Measurements from ENCODE around the gene ZC3H18.

Gene ZC3H18

GRCh38 chr16:88593910-88594309, 23.7 kb downstream of the ZC3H18 start:
- Mint-ChIP-seq H3K36me3 (ENCODE audit: low read depth) (peaks cover 78% of the 10 kb centered on the region), H3K4me1 (ENCODE audit: low read depth) (peaks cover 45% of the 10 kb centered on the region), H3K27me3 (no peaks in the 10 kb centered on the region), H3K9me3 (no peaks in the 10 kb centered on the region), H3K4me3 (no peak overlapping the region), H3K27ac (no peak overlapping the region)
- DNase-seq = no peak

- Mint-ChIP-seq H3K4me1 (ENCODE audit: low read depth) (peaks cover 35% of the 10 kb centered on the region), H3K27me3 (no peaks in the 10 kb centered on the region), H3K36me3 (ENCODE audit: low read depth) (peaks cover 78% of the 10 kb centered on the region), H3K4me3 (no peak overlapping the region), H3K9me3 (no peaks in the 10 kb centered on the region), H3K27ac (no peak overlapping the region)
- DNase-seq = no peak
These were observed 24.9 kb downstream of the ZC3H18 start for GRCh38 chr16:88595101-88595500.

- Mint-ChIP-seq H3K36me3 (ENCODE audit: low read depth) (peaks cover 79% of the 10 kb centered on the region), H3K27me3 (no peaks in the 10 kb centered on the region), H3K27ac (peak overlapping the region; percentile 40), H3K4me3 (no peak overlapping the region), H3K9me3 (no peaks in the 10 kb centered on the region), H3K4me1 (ENCODE audit: low read depth) (peaks cover 33% of the 10 kb centered on the region)
- DNase-seq = no peak
These were observed 25.7 kb downstream of the ZC3H18 start for GRCh38 chr16:88595921-88596320.

DNA sequence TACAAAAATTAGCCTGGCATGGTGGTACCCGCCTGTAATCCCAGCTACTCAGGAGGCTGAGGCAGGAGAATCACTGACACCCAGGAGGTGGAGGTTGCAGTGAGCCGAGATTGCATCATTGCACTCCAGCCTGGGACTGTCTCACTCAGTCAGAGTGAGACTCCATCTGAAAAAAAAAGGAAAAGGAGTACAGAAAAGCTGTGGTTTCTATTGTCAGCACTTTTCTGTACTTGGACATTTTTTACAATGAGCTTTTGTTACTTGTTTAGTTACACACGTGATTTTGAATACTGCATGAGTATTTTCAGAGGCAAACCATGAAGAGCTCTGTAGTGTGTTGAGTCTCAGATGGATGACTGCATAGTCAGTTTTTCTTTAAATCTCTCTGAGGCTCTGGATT, 26.3 kb downstream of the ZC3H18 start:
- Mint-ChIP-seq H3K4me3 (no peak overlapping the region), H3K27ac (peak overlapping the region; percentile 40), H3K27me3 (no peaks in the 10 kb centered on the region), H3K36me3 (ENCODE audit: low read depth) (peaks cover 81% of the 10 kb centered on the region), H3K9me3 (no peaks in the 10 kb centered on the region), H3K4me1 (ENCODE audit: low read depth) (peaks cover 30% of the 10 kb centered on the region)
- DNase-seq = no peak

DNA sequence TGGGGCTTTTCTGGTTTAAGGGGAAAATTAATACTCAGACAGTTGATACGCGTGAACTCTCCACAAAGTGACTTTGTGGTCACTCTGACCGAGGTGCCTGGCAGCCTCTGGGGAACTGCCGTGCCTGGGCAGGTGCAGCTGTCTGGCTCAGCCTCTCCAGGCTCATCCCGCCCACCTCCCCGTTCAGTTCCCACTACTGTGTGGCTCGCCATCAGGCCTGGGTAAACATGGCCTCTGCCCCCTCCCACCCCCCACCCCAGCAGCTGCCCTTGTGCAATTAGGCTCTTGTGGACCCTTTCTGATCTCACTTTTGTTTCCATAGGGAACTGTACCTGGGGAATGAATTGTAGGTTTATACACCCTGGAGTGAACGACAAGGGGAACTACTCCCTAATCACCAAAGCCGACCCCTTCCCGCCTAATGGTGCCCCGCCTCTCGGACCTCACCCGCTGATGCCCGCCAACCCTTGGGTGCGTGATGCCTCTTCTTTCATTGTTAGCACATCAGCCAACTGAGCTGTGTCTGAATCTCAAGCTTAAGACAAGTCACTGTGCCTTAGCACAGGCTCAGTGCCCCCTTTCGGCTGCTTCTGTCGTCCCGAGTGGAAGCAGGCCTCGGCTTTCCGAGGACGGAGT, 27.8 kb downstream of the ZC3H18 start:
- no peaks in the 10 kb centered on the region for H3K9me3 Mint-ChIP-seq
- no peak overlapping the region for H3K4me3 Mint-ChIP-seq
- peaks cover 86% of the 10 kb centered on the region for H3K36me3 Mint-ChIP-seq (ENCODE audit: low read depth)
- H3K4me1 Mint-ChIP-seq (ENCODE audit: low read depth) = peaks cover 21% of the 10 kb centered on the region
- no peak overlapping the region for H3K27ac Mint-ChIP-seq
- no peaks in the 10 kb centered on the region for H3K27me3 Mint-ChIP-seq
- no peak for DNase-seq

DNA sequence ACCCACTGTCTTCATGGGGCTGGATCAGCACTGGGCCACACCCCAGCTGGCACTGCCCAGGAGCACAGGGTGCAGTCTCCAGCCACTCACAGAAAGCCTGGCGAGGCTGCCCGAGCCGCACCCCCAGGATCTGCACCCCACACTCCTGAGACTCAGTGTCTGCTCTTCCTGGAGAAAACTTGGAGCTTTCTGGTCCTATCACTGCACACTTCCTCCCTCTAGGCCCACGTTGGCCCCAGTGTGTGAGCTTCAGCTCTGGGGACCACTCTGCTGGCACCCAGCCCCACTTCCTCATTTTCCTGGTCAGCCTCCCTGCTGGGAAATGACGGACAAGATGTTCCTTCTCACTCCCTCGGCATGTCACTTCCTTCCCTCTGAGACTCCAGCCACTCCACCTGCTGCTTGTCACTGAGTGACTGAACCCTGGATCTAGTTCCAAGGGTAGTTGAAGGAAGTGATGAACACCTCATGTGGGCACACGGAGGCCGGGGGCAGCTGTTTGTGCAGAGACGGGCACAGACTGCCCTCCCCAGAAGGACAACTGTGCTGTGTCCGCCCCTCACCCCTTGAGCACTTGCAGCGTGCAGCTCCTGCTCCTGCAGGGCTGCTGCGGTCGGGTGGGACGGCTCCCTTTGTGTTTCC, 29.0 kb downstream of the ZC3H18 start:
- DNase-seq = no peak
- Mint-ChIP-seq H3K9me3 (no peaks in the 10 kb centered on the region), H3K4me3 (no peak overlapping the region), H3K27me3 (no peaks in the 10 kb centered on the region), H3K27ac (no peak overlapping the region), H3K36me3 (ENCODE audit: low read depth) (peaks cover 80% of the 10 kb centered on the region), H3K4me1 (ENCODE audit: low read depth) (peaks cover 13% of the 10 kb centered on the region)

- Mint-ChIP-seq H3K27ac (no peak overlapping the region), H3K4me1 (ENCODE audit: low read depth) (peaks cover 13% of the 10 kb centered on the region), H3K36me3 (ENCODE audit: low read depth) (peaks cover 83% of the 10 kb centered on the region), H3K9me3 (no peaks in the 10 kb centered on the region), H3K27me3 (no peaks in the 10 kb centered on the region), H3K4me3 (no peak overlapping the region)
- no peak for DNase-seq
These were observed 29.8 kb downstream of the ZC3H18 start for GRCh38 chr16:88599825-88600538.

DNA sequence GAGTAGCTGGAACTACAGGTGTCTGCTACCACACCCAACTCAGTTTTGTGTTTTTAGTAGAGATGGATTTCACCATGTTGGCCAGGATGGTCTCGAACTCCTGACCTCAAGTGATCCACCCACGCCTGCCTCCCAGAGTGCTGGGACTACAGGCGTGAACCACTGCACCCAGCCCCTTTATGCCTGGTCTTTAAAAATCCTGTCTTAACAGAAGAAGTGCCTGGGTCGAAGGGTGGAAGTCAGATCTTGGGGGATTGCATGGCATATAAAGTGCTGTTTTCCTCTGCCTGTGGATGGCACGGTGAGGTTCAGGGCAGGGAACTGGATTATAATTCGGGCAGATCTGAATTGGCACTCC, 30.3 kb downstream of the ZC3H18 start:
- Mint-ChIP-seq H3K27me3 (no peaks in the 10 kb centered on the region), H3K36me3 (ENCODE audit: low read depth) (peaks cover 83% of the 10 kb centered on the region), H3K27ac (no peak overlapping the region), H3K9me3 (no peaks in the 10 kb centered on the region), H3K4me3 (no peak overlapping the region), H3K4me1 (ENCODE audit: low read depth) (peaks cover 11% of the 10 kb centered on the region)
- DNase-seq = no peak

GRCh38 chr16:88601313-88602036, 31.3 kb downstream of the ZC3H18 start:
- no peak for DNase-seq
- Mint-ChIP-seq H3K4me3 (no peak overlapping the region), H3K36me3 (ENCODE audit: low read depth) (peaks cover 85% of the 10 kb centered on the region), H3K27ac (peak overlapping the region; percentile 5), H3K27me3 (no peaks in the 10 kb centered on the region), H3K4me1 (ENCODE audit: low read depth) (peaks cover 5% of the 10 kb centered on the region), H3K9me3 (no peaks in the 10 kb centered on the region)

DNA sequence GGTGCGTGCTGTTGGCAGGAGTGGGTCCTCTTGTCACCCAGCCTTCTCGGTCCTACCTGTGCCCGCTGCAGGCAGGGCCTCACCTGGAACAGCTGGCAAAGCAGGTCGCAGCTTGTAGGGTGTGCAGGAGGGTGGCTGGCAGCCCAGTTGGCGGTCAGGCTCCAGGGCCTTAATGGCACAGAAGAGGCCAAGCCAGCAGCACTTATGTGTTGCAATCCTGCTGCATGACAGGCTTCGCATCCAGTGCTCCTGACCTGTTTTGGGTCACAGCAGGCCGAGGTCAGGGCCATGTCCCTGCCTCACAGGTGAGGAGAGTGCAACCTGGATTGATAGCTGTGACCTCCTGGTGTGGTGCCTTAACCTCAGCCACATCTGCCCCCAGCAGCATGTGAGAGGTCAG, 31.9 kb downstream of the ZC3H18 start:
- Mint-ChIP-seq H3K36me3 (ENCODE audit: low read depth) (peaks cover 86% of the 10 kb centered on the region), H3K4me3 (no peak overlapping the region), H3K27me3 (no peaks in the 10 kb centered on the region), H3K4me1 (ENCODE audit: low read depth) (peaks cover 3% of the 10 kb centered on the region), H3K9me3 (no peaks in the 10 kb centered on the region), H3K27ac (no peak overlapping the region)
- no peak for DNase-seq

DNA sequence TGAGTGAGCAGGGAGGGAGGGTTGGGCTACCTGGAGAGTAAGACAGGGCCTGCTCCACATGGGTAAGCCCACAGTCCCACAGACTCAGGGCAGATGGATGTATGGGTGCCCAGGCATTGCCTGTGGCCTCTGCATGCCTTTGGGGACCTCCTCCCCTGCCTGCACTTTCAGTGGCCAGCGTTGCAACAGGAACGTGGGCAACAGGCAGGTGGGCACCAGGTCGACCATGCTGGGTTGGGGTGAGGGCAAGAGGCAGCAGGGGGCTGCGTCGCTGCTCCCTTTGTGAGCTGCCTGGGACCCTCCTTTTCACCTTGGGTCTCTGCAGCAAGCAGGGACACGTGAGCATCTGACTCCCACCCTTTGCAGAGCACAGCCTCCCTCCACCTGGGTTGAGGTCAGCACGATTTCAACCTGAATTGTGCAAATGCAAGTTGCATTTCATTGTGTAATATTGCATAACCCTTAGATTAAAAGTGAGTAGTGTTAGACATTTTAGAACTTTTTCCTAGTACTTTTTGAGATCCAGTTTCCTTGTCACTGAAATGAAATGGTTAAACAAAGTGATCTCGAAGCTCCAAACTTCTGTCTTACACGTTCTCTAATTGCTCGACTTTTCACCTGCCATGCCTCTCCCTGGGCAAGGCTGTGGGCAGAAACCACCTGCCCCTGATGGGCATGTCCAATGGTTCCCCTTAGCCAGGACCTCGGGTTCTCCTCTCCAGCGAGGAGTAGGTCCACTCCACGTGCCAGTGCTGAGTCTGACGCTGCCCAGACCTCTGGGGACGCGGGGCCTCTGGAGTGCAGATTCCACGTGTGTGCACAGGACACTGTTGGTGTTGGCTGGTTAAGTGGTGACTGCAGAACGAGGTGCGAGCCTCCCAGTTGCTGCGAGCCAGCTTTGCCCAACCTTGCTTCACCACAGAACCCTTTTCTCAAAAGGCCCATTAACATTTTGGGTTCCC, 35.3 kb downstream of the ZC3H18 start:
- DNase-seq = no peak
- Mint-ChIP-seq H3K9me3 (no peaks in the 10 kb centered on the region), H3K4me3 (no peak overlapping the region), H3K27me3 (no peaks in the 10 kb centered on the region), H3K27ac (no peak overlapping the region), H3K4me1 (ENCODE audit: low read depth) (no peaks in the 10 kb centered on the region), H3K36me3 (ENCODE audit: low read depth) (peaks cover 87% of the 10 kb centered on the region)

DNA sequence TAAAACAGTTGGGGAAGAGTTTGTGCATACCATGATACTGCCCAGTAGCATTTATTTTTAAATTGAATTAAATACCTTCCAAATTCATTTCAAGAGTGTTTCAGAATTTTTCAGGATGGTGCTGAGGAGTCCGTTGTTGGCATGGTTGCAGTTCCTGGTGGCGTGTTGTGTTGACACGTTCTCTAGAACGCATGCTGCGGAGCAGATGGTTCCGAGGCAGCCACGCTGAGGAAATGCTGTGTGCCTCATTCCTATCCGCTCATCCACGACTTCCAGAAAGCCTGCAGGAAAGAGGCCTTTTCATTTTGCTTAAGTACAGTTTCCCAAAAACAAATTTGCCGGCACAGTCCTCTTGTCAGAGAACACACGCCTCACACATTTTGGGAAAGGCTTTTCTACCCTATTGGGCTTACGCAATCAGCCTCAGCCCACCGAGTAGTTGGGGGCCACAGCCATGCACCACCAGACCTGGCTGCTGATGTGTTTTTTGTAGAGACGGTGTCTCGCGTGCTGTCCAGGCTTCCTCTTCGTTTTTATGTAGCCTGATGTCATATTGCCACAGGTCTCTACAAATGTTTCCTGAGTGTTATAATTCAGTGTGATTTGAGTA, 36.0 kb downstream of the ZC3H18 start:
- Mint-ChIP-seq H3K36me3 (ENCODE audit: low read depth) (peaks cover 87% of the 10 kb centered on the region), H3K4me1 (ENCODE audit: low read depth) (no peaks in the 10 kb centered on the region), H3K27me3 (no peaks in the 10 kb centered on the region), H3K4me3 (no peak overlapping the region), H3K9me3 (no peaks in the 10 kb centered on the region), H3K27ac (no peak overlapping the region)
- no peak for DNase-seq

- Mint-ChIP-seq H3K36me3 (ENCODE audit: low read depth) (peaks cover 84% of the 10 kb centered on the region), H3K27me3 (no peaks in the 10 kb centered on the region), H3K9me3 (no peaks in the 10 kb centered on the region), H3K4me1 (ENCODE audit: low read depth) (peaks cover 1% of the 10 kb centered on the region), H3K4me3 (no peak overlapping the region), H3K27ac (no peak overlapping the region)
- DNase-seq = no peak
These were observed 37.9 kb downstream of the ZC3H18 start for GRCh38 chr16:88608076-88608475.

Measured in activated T-cell treated with anti-CD3 and anti-CD28 coated beads, Interleukin-2, amount 50 U/mL, for 24 hours (primary cell).